Measurements from ENCODE around the gene USP16. TPM values are rescaled to one million over a fixed set of nuclear protein-coding genes. Genes with fewer than 3 reads are reported as not detected.
A peak's percentile ranks its signal among the peaks of the same experiment; 100 is the strongest.
"Not testable (repeated sequence)": the region's sequence is repeated elsewhere in the genome, so short reads cannot be mapped to it uniquely, and the experiment has no call there.

USP16 gene
- 33.9 TPM for polyA plus RNA-seq (2013, experiment 1 of 2; ENCODE audit: insufficient read length)
- polyA plus RNA-seq (2013, experiment 2 of 2; ENCODE audit: insufficient read length): 40.3 TPM

DNA sequence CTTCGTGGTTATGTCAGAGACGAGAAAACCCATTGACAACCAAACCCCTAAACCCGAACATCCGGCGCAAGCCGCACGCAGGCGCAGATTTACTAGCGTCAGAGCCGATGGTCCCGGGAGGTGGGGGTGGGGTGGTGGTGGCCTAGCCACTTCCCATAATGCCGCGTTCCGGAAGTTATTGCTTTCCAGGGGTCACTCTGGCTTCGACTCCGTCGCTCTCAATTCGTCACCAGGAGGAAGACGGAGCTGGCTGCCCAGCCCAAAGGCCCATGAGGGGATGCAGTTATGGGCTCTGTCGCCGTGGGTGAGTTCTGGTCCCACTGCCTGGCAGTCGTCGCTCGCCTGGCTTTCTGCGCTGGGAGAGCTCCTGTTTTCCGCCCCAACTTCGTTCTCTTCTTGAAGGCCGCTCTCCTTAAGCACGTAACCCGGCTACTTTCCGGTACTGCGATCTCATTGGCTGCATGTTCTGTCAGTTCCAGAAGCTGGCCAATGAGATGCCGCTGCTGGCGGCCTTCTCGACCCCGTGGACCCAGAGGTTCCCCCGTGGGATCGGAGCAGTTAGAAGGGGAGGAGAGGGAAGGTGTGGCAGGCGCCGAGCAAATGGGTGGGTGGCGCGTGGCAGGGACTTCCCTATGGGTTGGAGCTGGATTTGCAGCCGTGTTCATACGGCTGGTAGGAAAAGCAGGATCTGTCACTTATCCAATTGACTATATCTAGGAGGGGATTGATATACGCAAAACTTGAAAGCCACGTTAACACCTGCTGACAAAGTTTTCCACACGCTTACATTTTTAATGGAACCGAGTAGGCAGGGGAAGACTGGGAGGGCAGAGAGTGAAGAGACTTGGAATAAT, at the start of gene USP16:
TSS of gene USP16 (plus strand) at position 195 of the 854 bp plus-strand sequence. CDS start 3,246 bp downstream, outside the sequence.
- peak; percentile 99 for DNase-seq

DNA sequence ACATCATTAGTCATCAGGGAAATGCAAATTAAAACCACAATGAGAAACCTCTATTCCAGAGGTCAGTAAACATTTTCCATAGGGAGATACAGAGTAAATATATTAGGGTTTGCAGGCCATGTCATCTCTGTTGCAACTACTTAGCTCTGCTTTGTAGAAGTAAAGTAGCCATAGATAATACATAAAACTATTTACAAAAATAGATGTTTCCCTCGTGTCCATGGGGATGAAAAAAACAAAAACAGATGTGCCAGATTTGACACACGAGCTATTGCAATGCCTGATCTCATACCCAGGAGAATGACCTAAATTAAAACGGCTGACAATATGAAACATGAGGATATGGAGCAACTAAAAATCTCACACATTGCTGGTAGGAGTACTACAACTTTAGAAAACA, 49.1 kb upstream of the USP16 start:
- DNase-seq: peak; percentile 25

DNA sequence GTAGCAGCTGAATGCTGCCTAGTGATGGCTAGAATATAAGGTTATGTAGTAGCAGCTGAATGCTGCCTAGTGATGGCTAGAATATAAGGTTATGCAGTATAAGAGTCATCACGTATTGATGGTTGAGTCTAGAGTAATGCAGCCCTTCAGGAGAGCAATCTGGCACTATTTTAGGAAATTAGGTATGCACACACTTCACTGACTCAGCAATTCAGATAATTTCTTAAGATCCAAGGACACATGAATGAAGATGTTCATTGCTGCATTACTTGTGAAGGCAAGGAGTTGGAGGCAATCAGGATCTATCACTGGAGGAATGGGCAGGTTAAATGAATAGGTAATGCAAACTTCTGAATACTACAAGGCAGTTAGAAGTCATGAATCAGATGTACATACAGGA, 45.4 kb upstream of the USP16 start:
- DNase-seq: no peak

DNA sequence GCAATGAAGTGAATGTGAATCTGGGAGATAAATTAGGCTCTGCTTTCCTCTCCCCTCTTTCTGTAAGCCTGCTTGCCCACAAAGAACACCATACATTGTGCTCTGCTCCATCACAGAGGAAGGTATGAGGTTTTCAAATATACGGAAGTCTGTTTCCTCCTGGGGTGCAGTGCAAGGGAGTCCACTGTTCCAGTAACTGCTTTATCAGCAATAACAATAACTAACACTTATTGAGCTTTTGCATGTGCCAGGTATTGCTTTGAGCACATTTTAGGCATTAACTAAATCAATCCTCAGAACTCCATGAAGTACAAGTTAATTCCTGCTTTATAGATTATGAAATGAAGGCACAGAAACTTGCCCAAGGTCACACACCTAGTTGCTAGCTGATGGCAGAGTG, 41.8 kb upstream of the USP16 start:
- no peak for DNase-seq

DNA sequence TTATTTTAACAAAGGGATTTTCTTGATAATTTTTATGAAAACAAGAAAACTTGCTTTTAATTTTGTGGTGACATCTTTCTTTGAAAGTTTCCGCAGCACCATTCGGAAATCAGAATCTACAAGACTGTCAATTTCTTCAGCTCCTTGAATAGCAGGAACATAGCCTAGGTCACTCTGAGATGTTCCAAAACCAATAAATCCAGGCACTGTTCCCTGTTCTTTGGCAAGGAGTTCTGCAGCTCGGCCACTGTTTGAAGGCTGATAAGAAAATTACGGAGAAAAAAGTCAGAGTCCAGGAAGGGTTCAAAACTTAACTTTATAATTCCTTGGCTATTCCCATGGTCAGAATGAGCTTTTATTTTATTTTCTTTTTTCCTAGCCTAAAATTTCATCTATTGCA, 37.8 kb upstream of the USP16 start:
- DNase-seq: no peak

DNA sequence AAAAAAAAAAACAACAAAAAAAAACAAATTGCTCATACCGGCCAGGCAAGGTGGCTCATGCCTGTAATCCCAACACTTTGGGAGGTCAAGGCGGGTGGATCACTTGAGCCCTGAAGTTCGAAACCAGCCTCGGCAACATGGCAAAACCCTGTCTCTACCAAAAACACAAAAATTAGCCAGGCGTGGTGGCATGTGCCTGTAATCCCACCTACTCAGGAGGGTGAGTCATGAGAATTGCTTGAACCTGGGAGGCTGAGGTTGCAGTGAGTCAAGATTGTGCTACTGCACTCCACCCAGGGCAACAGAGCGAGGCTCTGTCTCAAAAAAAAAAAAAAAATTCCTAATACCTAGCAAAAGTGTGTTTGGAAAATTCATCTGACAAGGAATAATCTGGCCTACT, 36.3 kb upstream of the USP16 start:
- not testable (repeated sequence) for DNase-seq

DNA sequence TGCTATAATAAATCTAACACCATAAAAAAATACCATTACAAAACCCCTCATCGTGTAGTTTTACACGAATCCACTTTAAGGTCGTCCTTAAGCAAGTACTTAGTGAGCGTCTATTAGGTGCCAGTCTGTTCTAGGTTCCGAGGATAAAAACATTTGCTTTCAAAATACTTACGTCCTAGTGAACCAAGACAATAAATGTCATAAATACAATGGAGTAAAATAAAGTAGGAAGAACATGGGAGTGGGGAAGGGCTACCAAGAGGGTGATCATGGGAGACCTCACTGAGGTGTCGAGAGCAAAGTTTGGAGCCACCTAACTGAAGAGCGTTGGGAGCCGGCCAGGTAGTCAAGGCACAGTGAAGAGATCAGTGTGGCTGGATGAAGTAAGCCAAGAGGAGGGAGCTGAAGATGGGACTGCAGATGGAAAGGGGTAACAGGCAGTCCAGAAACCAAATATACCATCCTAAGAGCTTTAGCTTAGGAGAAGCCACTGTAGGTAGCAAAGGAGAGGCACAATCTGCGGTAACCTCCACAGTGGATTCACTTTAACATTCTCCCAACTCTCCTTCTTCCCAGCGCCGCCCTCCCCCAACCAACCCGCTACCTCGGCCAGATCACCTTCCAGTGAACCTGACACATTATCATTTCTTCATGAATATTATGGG, 32.5 kb upstream of the USP16 start:
- DNase-seq: no peak

DNA sequence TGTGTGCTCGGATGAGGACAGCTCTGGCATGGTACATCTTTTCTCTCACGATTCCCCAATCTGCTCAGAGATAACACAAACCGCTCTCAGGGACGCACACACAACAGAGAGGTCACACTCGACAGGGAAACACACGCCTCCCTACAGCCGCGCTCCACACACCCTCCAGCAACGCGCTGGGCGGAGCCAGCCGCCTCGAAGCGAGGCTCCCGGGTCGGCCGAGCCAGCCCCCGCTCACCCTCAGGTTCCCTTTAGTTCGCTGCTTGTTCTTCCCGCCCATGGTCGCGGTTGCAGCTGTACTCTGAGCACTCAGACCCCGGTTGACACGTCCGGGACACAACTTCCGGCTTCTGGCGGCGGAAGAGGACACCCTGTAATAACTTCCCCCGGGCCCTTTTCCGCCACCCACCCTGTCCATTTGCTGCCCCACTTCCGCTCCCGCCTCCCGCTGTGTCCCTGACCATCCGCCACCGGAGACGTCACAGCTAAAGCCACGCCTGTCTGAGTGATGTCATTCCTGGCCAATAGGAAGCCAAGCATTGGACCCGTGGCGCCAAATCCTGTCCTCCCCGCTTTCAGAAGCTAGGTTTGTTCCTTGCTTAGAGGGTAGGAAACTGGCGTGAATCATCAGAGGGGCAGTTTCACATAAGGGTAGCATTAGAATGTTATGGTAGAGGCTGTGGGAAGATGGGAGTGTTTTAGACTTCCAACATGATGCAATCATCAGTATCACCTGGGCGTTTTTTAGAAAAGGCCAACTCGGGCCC, 31.8 kb upstream of the USP16 start, which contains the start of gene LTN1:
TSS of gene LTN1 (minus strand) at position 352 of the 767 bp plus-strand sequence. CDS start at position 280, 72 bp downstream.
- DNase-seq: peak; percentile 100

DNA sequence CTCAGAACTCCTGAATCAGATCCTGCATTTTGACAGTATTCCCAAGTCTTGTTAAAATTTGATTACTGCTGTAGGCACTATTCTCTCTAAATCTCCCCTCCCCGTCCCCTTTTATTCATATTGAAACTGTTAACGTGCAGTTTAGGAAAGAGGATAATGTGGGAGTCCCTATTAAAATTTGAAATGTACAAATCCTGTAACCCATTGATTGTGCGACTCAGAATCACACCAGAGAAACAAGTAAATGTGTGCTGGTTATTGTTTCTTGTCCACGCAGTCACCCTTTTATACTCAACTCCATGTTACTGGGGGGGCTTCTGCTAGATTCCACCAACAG, 31.2 kb upstream of the USP16 start:
- no peak for DNase-seq

DNA sequence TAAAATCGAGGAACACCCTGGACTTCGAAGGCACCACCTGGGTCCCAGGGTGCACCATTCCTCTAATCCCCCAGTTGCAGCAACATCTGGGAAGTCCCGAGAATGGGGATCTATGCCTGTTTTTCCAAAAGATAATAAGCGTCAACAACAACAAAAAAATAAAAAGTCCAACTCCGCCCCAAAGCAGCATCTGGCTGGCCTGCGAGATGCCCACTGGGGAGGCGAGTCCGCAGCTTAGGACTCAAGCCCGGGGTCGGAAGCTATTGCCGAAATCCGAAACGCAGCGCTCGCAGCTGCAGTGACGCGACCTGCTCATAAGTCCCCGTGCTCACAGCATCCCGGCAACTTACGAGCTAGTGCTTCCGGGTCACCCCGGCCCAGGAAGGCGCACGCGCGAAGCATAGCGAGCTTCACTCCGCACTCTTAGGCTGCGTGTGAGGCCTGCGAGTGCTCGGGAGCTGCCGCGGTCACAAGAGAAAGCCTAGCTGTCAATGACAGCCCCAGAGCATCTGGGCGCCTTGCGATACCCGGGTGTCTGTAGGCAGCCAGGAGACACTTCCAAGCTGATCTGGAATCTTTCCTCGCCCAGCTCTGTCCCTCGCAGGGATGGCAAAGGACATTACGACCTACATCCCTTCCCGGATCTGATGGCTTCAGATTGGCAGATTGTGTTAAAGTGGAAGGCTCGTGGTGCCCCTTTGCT, 21.9 kb upstream of the USP16 start:
- peak; percentile 96 for DNase-seq

DNA sequence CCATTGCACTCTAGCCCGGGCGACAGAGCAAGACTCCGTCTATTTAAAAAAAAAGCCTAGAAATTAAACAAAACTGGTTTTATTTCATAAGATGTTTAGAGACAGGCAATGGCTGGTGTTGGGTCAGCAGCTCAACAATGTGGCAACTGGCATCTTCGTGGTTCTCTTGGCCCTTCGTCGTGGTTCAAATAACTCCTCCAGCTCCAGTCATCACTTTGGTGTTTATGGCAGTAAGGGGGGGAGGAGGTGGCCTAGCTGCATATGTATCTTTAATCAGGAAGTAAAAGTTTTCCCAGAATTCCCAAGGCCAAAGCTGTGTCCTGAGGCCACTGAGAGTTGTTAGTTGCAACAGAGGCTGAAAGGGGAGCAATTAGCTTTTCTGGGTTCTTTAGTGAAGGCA, 18.8 kb upstream of the USP16 start:
- DNase-seq: peak; percentile 38

DNA sequence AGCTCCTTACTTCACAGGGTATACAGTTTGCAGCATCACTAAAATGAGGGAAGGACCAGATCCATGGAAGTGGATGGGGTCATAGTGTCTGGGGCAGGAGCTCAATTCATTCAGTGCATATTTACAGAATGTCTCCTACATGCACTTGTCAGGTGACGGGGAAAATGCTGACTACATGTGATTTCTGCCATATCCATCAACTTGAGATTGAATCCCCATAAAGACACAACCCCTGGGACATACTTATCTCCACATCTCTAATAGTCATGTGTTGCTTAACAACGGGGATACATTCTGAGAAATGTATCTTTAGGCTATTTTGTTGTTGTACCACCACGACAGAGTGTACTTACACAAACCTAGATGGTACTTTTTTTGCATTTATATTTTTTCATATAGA, 17.3 kb upstream of the USP16 start:
- no peak for DNase-seq

DNA sequence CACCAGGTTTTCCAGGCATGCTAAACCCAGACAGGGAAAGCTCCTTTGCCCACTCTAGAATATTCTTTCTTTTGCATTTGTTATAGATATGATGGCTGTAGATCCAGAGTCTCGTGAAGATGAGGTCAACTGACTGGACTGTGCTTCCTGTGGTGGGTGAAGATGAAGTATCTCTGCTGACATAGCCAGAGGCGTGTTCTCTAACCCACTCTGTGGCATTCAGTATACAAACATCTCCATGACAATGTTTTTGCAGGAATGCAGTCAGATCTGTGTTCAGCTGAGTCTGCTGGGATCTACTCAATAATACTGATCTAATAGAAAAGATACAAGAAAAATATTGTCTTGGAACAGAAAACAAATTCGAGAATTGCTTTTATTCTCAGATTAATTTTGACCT, 16.7 kb upstream of the USP16 start:
- no peak for DNase-seq

DNA sequence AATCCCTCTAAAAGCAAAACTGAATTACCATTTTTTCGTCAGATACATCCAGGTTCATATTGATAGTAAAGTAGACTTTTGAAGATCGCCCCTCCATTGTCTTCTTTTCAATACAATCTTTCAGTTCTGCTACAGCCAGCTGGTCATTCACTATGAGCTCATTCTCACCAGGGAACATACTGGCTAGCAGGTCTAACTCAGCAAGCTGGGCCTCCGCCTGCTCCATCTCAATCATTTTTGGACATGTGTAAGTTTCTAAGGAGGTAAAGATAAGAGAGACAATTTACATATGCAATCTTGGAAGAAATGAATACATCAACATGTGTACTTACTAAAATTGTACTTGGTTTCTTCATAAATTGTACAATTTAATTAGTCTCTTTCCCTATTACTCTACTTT, 16.1 kb upstream of the USP16 start:
- DNase-seq: no peak

DNA sequence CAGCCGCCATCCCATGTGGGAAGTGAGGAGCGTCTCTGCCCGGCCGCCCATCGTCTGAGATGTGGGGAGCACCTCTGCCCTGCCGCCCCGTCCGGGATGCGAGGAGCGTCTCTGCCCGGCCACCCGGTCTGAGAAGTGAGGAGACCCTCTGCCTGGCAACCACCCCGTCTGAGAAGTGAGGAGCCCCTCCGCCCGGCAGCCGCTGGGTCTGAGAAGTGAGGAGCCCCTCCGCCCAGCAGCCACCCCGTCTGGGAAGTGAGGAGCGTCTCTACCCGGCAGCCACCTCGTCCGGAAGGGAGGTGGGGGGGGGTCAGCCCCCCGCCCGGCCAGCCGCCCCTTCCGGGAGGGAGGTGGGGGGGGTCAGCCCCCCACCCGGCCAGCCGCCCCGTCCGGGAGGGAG, 13.2 kb upstream of the USP16 start:
- DNase-seq: not testable (repeated sequence)

DNA sequence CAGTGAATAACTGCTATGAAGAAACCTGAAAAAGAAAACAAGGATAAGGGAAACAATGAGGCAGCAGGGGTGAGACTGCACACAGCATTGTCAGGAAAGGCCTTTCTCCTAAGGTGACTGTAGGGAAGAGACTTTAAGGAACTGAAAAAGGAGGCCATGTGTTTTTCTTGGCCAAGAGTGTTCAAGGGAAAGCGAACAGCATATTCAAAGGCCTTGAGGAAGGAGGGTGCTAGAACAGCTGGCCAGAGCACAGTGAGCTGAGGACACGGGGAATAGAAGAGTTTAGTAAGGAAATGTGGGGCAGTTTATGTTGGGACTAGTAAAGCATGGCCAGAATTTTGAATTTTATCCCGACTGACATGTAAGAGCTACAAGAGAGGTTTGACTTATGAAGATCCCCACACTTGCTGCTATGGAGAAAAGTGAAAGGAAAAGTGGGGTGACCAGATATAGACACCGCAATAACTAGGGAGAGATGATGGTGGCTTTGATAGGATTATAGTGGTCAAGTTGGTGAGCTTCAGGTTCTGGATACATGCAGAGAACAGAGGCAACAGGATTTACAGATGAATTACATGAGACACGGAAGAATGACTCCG, 6.7 kb upstream of the USP16 start:
- no peak for DNase-seq

DNA sequence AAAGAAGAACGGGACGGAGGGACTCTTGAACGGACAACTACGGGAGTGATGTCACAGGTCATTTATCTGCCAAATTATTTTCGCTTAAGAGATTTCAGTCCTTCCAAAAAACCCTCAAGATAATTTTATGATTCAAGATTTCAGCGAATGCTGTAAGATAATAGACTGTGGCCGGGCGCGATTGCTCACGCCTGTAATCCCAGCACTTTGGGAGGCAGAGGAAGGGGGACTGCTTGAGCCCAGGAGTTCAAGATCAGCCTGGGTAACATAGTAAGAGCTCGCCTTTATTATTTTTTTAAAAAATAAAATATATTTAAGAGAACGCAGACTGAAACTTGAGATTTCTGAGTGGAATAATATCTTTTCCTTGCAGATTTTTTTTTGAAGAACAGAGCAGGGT, 5.9 kb upstream of the USP16 start:
- DNase-seq: no peak

DNA sequence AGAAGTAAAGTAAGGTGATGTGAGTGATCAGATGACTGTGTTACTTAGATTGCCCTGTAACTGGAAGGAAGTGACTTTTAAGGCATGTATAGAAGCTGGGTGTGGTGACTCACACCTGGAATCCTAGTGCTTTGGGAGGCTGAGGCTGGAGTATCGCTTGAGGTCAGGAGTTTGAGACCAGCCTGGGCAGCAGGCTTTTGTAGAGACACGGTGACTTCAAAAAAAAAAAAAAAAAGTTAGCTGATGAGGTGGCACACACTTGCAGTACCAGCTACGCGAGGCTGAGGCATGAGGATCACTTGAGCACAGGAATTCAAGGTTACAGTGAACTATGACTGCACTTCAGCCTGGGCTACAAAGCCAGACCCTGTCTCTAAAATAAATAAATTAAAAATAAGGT, 2.3 kb upstream of the USP16 start:
- no peak for DNase-seq

DNA sequence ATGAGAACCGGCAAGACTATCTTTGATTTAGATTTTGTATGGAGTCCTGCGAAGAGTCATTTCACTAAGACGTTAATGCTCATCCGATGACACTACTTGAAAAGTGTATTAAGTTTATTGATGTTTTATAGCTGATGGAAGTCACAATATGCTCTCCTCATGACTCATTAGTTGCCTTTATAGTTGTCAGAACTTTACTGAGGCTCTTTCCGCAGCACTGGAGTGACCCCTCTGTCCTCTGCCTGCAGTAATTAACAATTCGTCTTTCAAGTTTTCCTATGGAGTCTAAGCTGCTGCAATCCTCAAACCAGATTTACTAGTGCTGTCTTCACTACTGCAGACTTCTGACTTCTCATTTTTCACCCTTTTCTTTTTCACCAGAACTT, 853 bp downstream of the USP16 start:
- no peak for DNase-seq

DNA sequence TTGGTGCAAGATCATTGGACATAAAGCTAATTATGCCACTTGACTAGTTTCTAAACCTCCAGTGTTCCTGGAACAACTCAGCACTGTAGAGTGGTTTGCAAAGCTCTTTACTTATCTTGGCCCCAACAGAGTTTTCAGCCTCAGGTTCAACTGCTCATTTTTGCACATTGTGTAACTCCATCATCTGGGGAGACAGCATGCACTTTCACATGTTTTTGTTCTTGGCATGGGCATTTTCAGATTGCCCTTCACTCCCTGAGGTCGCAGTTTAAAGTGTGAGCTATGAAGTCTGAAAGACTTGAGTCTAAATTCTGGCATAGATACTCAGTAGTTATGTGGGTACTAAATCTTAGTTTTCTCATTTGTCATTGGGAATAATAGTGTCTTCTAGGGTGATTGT, 5.1 kb downstream of the USP16 start:
- DNase-seq: no peak

DNA sequence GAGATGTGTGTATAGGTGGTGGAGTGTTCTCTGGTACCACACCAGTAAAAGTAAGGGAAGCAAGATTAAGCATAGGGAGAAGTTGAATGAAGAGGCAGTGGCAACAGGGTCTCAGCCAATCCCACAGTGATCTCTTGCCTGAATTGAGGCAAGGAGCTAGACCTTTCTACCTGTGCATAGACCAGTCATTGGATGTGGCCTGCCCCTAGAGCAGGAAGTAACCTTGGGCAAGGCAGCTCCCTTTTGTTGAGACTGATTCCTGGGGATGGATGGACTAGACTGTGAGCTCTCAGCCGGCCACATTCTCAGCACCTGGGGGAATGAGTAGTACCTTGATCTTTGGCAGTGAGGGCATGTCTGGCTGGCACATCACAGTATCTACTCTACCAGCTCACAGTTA, 6.4 kb downstream of the USP16 start:
- DNase-seq: no peak

DNA sequence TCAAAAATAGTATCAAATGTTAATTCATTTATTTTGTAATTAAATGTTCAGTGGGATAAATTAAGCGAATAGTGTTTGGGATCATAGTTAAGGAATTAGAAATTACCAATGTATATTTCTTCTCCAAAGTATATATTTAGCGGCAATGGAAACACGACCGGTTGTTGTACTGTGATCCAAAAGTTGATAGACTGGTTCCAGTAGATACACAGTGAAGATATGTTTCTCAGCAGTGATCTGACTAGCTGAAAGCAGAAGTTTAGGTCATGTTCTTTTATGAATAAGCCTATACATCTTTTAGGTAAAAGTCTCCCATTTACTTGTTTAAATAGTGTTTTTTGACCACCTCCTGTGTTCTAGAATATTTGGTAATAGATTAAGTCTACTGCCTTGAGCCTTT, 8.8 kb downstream of the USP16 start:
- no peak for DNase-seq

All from fibroblast of skin of scalp (primary cell).